ENCODE measurements around the gene TMX4.
A peak's percentile ranks its signal among the peaks of the same experiment; 100 is the strongest.
"Not testable (repeated sequence)": the region's sequence is repeated elsewhere in the genome, so short reads cannot be mapped to it uniquely, and the experiment has no call there.

TMX4 gene

DNA sequence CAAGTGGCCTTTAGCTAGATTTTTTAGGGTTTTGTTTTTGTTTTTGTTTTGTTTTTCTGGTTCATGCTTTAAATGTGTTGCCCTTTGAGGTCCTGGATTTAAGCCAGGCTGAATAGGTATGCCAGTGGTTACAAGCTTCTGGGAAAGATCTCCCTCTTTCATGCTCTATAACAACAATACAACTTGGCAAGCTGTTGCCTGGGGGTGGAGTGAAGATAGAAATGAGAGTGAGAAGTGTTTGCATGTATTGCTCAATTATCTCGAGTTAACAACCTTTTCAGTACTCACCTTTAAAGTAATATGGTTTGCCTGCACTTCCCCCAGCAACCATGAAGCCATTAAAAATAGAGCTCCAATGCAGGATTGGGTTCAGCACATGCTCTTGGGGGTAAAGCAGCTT is 60.1 kb downstream of the TMX4 start:
- DNase-seq = peak; percentile 12

DNA sequence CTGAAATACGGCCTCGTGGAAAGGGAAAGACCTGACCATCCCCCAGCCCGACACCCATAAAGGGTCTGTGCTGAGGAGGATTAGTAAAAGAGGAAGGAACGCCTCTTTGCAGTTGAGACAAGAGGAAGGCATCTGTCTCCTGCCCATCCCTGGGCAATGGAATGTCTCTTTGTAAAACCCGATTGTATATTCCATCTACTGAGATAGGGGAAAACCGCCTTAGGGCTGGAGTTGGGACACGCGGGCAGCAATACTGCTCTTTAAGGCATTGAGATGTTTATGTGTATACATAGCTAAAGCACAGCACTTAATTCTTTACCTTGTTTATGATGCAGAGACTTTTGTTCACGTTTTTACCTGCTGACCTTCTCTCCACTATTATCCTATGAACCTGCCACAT is 63.0 kb downstream of the TMX4 start:
- not testable (repeated sequence) for DNase-seq

DNA sequence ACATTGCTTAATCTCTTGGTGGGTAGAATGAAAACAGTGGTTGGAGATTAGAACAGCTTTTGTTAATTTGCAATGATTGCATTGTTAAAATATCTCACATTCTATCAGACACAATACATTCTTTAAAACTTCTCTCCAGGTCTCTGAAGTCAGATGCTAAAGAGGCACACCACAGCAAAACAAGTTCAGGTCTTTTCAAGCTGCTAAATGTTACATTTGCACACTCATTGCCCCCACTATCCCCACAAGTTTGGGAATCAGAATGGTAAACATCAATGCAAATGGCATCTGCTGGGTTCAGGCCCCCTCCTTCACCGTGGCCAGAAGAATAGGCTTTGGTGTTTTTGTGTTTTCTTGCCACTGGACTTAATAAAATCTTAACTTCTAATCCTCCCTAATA is 69.2 kb downstream of the TMX4 start:
- no peak for DNase-seq

DNA sequence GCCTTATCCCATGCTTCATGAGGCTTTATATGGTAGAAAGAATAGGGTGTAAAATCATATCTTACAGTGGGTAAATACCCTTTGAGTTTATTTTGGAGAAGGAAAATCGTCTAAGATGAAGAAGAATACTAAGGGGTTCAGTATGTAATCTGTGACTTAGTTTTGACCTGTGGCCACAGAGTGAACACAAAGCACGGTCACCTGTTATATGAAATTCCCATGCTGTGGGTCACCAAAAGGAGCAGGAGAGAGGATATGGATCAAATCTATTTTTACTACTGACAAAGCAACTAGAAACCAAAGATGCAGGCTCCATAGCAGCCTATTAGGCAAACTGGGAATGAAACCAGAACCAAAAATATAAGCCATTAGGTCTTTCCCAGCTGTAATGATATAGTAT is 75.7 kb downstream of the TMX4 start:
- DNase-seq = no peak

DNA sequence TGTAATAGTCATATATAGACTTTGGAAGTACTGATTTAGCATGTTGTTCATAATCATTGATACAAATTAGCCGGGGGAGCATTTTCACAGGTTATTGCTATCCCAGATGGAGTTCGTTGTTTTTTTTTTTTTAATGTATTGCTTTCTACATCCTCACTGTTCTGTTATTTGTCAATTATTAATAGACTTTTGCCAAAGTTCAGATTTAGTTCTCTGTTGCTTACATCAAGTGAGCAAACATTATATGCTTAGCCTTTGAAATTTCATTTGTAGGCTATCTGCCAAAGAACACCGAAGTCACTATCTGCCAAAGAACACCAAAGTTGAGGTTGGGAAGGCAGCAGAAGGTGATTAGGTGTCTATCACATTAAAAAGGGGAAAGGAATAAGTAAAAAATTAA is 79.2 kb downstream of the TMX4 start, which contains the start of gene HAO1:
TSS of gene HAO1 (minus strand) at position 118 of the 400 bp plus-strand sequence. CDS start at position 82, 36 bp downstream.
- DNase-seq = no peak

DNA sequence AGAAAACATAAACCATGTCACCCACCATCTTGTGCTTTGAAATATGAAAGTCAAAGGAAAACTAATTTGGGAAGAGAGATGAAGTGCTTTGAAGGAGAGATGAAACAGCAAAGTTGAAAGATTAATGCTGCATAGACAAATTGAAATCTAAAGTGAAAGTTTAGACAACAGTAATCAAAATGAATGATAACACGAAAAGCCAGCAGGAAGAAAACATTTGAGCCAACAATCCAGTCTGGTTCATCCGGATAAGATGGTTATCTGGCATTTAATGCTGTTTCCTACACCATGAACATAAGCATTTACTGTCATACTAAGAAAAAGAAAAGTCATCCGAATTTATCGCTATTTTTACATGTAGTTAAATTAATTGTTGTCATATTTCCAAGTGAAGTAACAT is 79.9 kb downstream of the TMX4 start:
- no peak for DNase-seq

DNA sequence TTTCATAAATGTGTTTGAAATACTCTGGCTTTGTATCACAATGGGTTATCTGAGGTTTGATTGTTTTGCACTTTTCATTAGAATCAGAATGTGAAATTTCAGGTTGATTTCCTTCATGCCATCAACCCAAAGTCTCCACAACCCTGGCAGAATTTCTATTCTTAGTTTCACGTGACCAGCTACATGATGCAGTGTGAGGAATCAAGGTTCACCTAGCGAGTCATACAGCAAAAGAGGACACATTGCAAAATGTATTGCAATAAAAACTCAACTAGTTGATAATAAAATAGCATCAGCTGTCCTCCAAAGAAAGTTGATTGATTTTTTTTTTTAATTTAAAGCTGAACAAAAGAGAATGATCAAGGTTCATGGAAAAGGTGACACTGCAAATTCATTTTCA is 81.5 kb downstream of the TMX4 start:
- no peak for DNase-seq

DNA sequence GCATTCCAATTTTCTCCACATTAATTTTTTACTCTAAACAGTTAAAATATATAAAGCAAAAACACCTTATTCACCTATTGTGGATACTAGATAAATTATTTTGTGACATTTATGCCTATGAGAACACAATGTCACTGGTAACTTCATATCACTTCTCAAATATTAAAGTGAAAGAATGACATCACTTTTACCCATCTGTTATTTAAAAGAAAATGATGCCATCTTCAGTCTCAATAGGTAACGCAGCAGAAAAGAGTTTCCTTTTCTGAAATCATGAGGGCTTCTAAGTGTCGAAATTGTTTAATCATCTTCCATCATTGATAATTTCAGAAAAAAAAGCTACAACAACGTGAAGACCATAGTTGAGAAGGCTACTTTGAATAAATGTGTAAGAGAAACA is 82.2 kb downstream of the TMX4 start:
- no peak for DNase-seq

DNA sequence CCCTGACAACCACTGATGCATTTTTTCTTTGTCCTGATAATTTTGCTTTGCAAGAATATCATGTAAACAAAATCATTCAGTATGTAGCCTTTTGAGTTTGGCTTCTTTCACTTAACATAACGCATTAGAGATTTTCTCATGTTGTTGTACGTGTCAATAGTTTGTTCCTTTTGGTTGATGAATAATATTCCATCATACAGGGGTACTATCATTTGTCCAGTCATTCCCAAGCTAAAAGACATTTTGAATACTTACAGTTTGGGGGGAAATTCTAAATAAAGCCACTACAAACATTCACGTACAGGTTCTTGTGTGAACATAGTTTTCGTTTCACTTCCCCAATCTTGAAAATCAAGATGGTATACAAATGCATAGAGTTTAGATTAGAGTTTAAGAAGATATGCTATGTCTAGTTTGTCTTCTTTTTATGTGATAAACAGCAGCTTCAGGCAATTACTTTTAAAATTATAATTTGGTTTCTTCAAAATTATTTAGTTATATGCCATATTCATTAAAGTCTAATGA is 84.5 kb downstream of the TMX4 start:
- DNase-seq = no peak

DNA sequence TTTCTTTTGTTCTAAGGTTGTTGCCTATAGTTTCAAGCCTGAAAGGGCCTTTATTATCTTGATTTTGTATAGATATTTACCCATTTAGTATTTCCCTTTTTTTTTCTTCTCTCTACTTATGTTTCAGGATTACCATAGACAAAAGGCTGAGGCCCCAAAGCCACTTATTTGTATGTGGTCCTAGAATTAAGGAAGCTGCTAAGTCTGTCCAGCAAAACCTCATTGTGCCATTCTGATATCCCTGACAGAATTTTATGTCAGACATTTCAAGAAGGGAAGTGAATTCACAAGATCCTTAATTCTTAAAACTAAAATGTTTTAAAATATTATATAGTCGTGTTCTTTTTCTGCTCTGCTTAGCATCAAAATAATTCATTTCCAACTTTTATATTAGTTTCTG is 86.2 kb downstream of the TMX4 start:
- DNase-seq = no peak

DNA sequence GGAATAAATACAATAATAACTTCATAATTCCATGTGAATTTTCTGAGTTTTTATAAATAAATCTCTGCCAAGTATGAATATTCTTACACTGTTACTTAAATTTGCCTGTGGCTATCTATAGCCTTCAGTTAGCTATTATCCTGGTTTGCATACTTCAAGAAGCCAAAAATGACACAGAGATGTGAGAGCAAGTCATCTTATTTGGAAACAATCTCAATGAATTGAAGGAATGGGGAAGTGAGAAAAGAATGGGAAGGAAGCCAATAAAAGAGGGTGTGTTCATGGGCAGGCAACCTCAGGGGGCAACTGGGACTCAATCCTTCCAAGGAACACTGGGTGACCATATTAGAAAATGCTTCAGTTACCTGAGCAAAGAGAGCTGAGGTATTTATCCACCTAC is 89.2 kb downstream of the TMX4 start:
- no peak for DNase-seq

All from COR-L47 (cell line).